ENCODE measurements around the gene CCL23.

GRCh38 chr17:36024106-36024869 lies 6.5 kb upstream of the CCL23 start:
- TF ChIP-seq CTCF (conservative IDR thresholded peaks at IDR 0.05; ENCODE audit: low read length) (no peak), EZH2phosphoT487 (IDR thresholded peaks at IDR 0.05; ENCODE audit: borderline replicate concordance, low read depth, low read length) (no peak)

Data from OCI-LY7 (cell line).